ENCODE data around the gene NKX1-2.
"Not testable (repeated sequence)": the region's sequence is repeated elsewhere in the genome, so short reads cannot be mapped to it uniquely, and the experiment has no call there.

NKX1-2 gene

GRCh38 chr10:124449170-124450011 is 444 bp downstream of the NKX1-2 start:
- DNase-seq: no peak

GRCh38 chr10:124448696-124449169 is 1.1 kb downstream of the NKX1-2 start:
- no peak for DNase-seq

- DNase-seq: no peak
Observed at GRCh38 chr10:124447751-124448466, 1.9 kb downstream of the NKX1-2 start.

DNA sequence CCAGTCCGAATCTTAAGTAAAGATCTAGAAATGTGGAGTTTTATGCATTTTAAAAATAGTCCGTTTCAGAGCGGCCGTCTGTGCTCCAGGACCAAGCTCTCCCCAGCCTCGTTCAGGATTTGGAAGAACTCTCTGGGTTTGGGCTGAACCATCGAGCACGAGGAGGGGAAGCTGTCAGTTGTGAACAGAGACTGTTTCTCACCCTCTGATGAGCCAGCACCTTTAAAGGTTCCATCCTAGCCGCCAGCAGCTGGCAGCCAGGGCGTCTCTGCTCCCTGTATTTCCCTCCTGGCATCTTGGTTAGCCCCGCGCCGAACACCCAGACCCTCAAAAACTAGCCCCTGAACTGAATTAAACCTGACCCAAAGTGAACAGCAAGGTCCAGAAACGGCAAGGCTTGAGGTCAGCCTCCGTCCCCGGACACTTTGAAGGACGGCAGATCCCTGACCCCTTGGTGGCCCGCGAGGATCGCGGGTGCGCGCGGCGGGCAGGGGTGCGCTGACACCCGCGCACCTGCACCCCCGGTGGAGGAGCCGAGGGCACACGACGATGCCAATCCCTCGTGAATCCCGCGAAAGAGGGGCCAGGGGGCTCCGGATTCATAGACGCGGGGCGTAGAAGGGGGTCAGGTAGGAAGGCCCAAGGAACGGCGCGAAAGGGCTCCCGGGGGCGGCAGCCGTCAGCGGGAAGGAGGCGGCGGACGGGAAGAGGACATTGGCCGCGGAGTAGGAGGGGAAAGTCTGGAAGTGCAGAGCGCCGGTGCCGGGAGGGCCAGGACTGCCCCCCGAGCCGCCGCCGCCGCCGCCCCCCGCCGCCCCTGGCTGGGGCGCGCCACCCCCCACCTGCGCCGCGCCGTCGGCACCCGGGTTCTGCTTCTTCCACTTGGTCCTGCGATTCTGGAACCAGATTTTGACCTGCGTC is 2.7 kb downstream of the NKX1-2 start:
- no peak for DNase-seq

- not testable (repeated sequence) for DNase-seq
Observed at GRCh38 chr10:124441694-124442093, 8.1 kb downstream of the NKX1-2 start.

- no peak for DNase-seq
Observed at GRCh38 chr10:124436191-124436638, 13.6 kb downstream of the NKX1-2 start.

DNA sequence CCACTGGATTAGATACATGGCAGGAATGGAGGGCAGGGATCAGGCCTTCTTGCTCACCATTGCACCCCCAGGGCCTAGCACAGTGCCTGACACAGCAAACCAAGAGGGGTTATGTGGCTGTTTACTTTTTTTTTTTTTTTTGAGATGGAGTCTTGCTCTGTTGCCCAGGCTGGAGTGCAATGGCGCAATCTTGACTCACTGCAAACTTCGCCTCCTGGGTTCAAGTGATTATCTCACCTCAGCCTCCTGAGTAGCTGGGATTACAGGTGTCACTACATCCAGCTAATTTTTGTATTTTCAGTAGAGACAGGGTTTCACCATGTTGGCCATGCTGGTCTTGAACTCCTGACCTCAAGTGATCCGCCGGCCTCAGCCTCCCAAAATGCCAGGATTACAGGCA is 14.2 kb downstream of the NKX1-2 start:
- not testable (repeated sequence) for DNase-seq

- no peak for DNase-seq
Observed at GRCh38 chr10:124433461-124433860, 16.4 kb downstream of the NKX1-2 start.

- DNase-seq: no peak
Observed at GRCh38 chr10:124430077-124430476, 19.8 kb downstream of the NKX1-2 start.

DNA sequence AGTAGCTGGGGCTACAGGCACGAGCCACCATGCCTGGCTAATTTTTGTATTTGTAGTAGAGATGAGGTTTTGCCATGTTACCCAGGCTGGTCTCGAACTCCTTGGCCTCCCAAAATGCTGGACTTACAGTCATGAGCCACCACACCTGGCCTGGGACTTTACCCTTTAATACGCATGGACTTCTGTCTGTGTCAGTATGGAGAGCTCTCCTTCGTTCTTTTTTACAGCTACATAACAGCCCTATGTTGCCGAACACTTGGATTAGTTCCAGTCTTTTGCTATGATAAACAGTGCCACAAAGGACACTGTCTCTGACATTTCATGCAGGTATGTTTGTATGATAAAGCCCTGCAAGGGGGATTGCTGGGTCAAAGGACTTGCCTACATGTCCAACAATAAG is 20.3 kb downstream of the NKX1-2 start:
- no peak for DNase-seq

DNA sequence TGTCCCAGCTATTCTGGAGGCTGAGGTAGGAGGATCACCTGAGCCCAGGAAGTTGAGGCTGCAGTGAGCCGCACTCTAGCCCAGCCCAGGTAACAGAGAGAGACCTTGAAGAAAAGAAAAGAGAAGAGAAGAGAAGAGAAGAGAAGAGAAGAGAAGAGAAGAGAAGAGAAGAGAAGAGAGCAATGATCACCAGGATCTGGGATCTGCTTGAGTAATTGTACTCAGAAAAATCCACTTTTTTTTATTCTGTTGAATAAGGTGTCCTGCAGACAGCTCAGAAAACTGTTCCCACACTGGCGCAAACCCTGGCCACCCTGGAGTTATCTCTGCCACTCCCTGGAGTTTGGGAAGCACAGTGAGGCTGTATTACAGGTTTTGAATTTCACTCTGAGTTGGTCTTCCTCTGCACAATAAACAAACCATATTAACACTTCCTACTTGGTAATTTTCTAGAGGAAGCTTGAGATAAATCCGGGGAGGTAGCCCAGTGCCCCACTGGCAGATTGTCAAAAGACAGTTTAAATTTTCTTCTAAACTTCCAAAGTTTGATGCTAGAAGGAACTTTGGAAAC is 21.5 kb downstream of the NKX1-2 start:
- no peak for DNase-seq

- no peak for DNase-seq
Observed at GRCh38 chr10:124425227-124425962, 24.4 kb downstream of the NKX1-2 start.

DNA sequence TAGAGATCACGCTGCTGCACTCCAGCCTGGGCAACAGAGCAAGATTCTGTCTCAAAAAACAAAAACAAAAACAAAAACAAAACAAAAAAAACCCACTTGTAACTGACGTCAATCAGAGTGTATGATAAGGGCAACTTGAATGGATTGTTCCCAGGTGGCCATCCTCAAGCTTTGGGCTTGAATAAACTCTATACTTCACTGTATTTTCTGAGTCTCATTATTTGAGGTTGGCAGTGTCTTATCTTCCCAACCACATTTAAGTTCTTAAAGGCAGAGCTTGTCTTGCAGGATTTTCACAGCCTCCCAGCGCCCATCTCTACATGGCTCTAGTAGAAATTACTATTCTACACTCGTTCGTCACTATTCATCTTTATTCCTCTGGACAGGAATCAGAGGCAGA is 26.0 kb downstream of the NKX1-2 start:
- no peak for DNase-seq

- DNase-seq: no peak
Observed at GRCh38 chr10:124422742-124423141, 27.1 kb downstream of the NKX1-2 start.

GRCh38 chr10:124420254-124420653 is 29.6 kb downstream of the NKX1-2 start:
- no peak for DNase-seq

- DNase-seq: no peak
Observed at GRCh38 chr10:124419635-124420034, 30.2 kb downstream of the NKX1-2 start.

- DNase-seq: peak; percentile 95
Observed at GRCh38 chr10:124418726-124419501, 30.9 kb downstream of the NKX1-2 start, which contains the start of gene OAT. OAT (minus strand) TSS chr10:124418923; CDS start chr10:124412171, 6,752 bp downstream.

DNA sequence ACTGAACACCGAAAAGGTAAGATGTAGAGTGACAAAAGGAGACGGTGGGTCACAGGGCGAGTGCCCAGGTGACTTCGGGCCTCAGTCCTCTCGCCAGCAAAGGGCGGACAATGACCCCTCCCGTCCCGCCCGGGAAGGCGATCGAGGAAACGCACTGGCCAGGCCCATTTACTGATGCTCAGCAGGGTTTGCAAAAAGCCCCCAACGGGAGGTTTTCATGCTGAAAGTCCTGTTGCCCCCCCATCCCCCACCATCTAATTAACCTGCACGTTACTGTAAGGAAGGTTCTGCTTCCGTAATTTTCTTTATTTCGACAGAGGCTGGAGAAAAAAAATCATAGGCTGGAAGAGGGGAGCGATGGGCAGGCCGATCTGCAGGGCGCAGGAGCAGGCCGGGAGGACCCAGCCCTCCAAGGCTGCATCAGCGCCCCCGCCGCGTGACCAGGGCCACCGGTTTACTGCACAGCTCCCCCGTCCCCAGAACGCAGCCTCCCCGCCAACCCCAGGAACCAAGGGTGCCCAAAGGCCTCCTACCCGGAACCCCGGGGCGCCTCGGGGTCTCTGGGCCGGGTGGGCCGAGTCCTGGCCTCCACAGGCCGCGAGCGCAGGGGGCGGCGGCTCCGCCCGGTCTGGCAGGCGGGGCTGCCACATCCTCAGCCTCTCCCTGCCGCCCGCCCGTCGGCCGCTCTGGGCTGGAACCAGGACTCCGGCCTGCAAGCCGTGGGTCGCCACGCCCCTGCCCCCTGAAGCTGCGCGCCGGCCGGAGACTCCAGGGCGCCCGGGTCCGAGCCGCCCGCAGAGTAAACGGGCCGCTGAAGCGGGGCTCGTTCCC is 31.7 kb downstream of the NKX1-2 start:
- DNase-seq: peak; percentile 24

DNA sequence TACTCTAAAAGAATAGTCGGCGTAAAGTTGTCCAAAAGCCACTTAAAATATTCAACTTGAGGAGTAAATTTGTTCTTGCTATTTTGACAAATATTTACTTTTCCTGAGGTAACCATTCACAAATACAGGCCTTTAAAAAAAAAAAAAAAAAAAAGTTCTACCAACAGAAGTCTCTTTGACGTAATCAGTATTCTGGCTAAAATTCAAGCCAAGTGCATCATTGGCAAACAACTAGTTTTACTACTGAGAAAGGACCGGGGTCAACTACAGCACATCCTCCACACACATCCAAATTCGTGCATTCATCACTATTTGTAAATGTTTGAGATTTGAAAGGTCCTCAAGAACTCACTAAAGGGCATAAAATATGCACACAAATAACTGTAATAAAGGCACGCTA is 33.1 kb downstream of the NKX1-2 start:
- DNase-seq: no peak

DNA sequence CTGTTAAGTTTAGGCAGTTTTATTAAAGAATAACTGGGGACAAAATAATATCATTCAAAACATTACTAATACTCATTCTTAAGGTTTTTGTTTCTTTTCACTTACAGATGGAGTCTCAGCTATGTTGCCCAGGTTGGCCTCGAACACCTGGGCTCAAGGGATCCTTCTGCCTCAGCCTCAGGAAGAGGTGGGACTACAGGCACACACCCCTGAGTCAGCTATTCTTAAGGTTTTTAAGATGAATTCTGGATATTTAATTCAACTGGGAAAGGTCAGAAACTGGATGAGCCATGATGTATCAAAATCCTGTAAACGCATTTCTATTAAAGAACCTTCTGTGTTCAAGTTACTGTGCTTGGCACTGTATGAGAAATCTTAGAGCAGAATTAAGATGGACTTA is 34.6 kb downstream of the NKX1-2 start:
- DNase-seq: no peak

Measured in NCI-H2227 treated with DMSO at 0.1 percent for 48 hours (cell line).